ENCODE measurements around the gene ADAMTS9.

DNA sequence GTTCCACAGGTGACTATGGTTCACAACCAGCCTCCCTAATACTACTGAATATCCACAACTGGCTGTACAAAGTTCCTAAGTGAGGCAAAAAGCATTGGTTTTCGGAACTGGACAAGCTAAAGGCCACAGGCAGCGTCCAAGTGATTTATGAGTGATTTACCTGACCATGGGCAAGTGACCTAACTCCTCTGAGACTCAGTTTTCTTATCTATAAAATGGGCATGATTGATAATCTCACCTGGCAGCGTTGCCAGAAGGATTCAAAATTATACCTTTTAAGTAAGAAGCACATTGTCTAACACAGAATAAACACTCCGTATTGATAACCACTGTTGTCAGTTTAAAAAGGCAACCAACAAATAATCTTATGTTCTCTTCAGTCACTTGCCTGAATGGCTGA, 29.8 kb downstream of the ADAMTS9 start:
- TF ChIP-seq GATA2 (IDR thresholded peaks at IDR 0.05; ENCODE audit: low read depth, low read length) = no peak
- no peak for TF ChIP-seq GATA3 (IDR thresholded peaks at IDR 0.05; ENCODE audit: low read depth, low read length)

All from SH-SY5Y (cell line).